Measurements from ENCODE around the gene GOLGA6C. TPM values are rescaled to one million over a fixed set of nuclear protein-coding genes. Genes with fewer than 3 reads are reported as not detected.
"Not testable (repeated sequence)": the region's sequence is repeated elsewhere in the genome, so short reads cannot be mapped to it uniquely, and the experiment has no call there.

Gene GOLGA6C
- polyA plus RNA-seq, 3 donors, result not detected

GRCh38 chr15:75217012-75217411 lies 41.1 kb upstream of the GOLGA6C start:
- H3K79me2 ChIP-seq (ENCODE audit: insufficient read depth, low read length), result peaks cover 15% of the 10 kb centered on the region
- Mint-ChIP-seq H3K4me3 (no peak overlapping the region), H3K4me1 (peaks cover 33% of the 10 kb centered on the region), H3K9me3 (peaks cover 0 to 2% (median 0%) of the 10 kb centered on the region in 7 donors), H3K27me3 (ENCODE audit: low read depth in 3 of 3) (peaks cover 1 to 6% (median 2%) of the 10 kb centered on the region in 3 donors), H3K36me3 (peaks cover 30 to 34% of the 10 kb centered on the region in 2 donors), H3K27ac (peak overlapping the region in 1 of 7 donors; percentile 80)
- peaks cover 6 to 11% of the 10 kb centered on the region in 2 donors for H3K4me1 ChIP-seq (ENCODE audit: control insufficient read depth in 1 of 2, insufficient read depth in 2 of 2, low read length in 2 of 2)
- no peak overlapping the region for H3K27ac ChIP-seq (ENCODE audit: low read depth in 1 of 2, low read length in 2 of 2)
- no peak overlapping the region for H3K9ac ChIP-seq (ENCODE audit: insufficient read depth, low read length, poor library complexity, severe bottlenecking)
- no peaks in the 10 kb centered on the region for H3K27me3 ChIP-seq (ENCODE audit: control insufficient read depth in 2 of 2, insufficient read depth in 2 of 2, low read length in 2 of 2)
- no peak overlapping the region for H3K4me2 ChIP-seq (replicated peaks; ENCODE audit: extremely low read depth, low read length, poor library complexity, severe bottlenecking)
- H3K36me3 ChIP-seq (replicated peaks in 1 of 2; ENCODE audit: control insufficient read depth in 1 of 2, insufficient read depth in 2 of 2, low read length in 2 of 2), result peaks cover 23 to 25% of the 10 kb centered on the region in 2 donors
- no peak for TF ChIP-seq CTCF (IDR thresholded peaks at IDR 0.05)
- no peak for DNase-seq
- no peak overlapping the region for H2AFZ ChIP-seq (ENCODE audit: insufficient read depth, low read depth, low read length, poor library complexity, severe bottlenecking)
- WGBS (ENCODE audit: insufficient coverage), result 100% methylated on average over 1 of the region's 6 CpGs
- no peak overlapping the region for H3K4me3 ChIP-seq (replicated peaks in 1 of 3; ENCODE audit: low read depth in 2 of 3, low read length in 3 of 3)
- peaks cover 83% of the 10 kb centered on the region for H4K20me1 ChIP-seq (ENCODE audit: insufficient read depth, low read length)
- H3K9me3 ChIP-seq (replicated peaks in 1 of 2; ENCODE audit: control insufficient read depth in 1 of 2, insufficient read depth in 1 of 2, low read length in 2 of 2), result no peaks in the 10 kb centered on the region
- intact Hi-C loops (cut with micrococcal nuclease), result no loop called here

GRCh38 chr15:75217574-75217973 lies 40.6 kb upstream of the GOLGA6C start:
- Histone ChIP-seq H4K20me1 (ENCODE audit: insufficient read depth, low read length) (peaks cover 77% of the 10 kb centered on the region), H3K36me3 (replicated peaks in 1 of 2; ENCODE audit: control insufficient read depth in 1 of 2, insufficient read depth in 2 of 2, low read length in 2 of 2) (peaks cover 17 to 20% of the 10 kb centered on the region in 2 donors), H3K4me1 (ENCODE audit: control insufficient read depth in 1 of 2, insufficient read depth in 2 of 2, low read length in 2 of 2) (peaks cover 6 to 11% of the 10 kb centered on the region in 2 donors)
- H3K4me3 ChIP-seq (replicated peaks in 1 of 3; ENCODE audit: low read depth in 2 of 3, low read length in 3 of 3); H3K79me2 ChIP-seq (ENCODE audit: insufficient read depth, low read length); H3K27me3 Mint-ChIP-seq (ENCODE audit: low read depth in 3 of 3); H3K27ac ChIP-seq (ENCODE audit: low read depth in 1 of 2, low read length in 2 of 2); H3K4me2 ChIP-seq (replicated peaks; ENCODE audit: extremely low read depth, low read length, poor library complexity, severe bottlenecking); intact Hi-C loops (cut with micrococcal nuclease); H3K4me3 Mint-ChIP-seq; DNase-seq; H3K9me3 ChIP-seq (replicated peaks in 1 of 2; ENCODE audit: control insufficient read depth in 1 of 2, insufficient read depth in 1 of 2, low read length in 2 of 2); H3K9me3 Mint-ChIP-seq; H3K27me3 ChIP-seq (ENCODE audit: control insufficient read depth in 2 of 2, insufficient read depth in 2 of 2, low read length in 2 of 2); H2AFZ ChIP-seq (ENCODE audit: insufficient read depth, low read depth, low read length, poor library complexity, severe bottlenecking); H3K9ac ChIP-seq (ENCODE audit: insufficient read depth, low read length, poor library complexity, severe bottlenecking): not testable (repeated sequence)
- H3K4me1 Mint-ChIP-seq, result peaks cover 30% of the 10 kb centered on the region
- H3K36me3 Mint-ChIP-seq, result peaks cover 24 to 28% of the 10 kb centered on the region in 2 donors
- 100% methylated on average over 1 of the region's 3 CpGs for WGBS (ENCODE audit: insufficient coverage)
- H3K27ac Mint-ChIP-seq, result peak overlapping the region in 1 of 7 donors; percentile 80

GRCh38 chr15:75219507-75219929 lies 38.6 kb upstream of the GOLGA6C start:
- H3K27me3 ChIP-seq (ENCODE audit: control insufficient read depth in 2 of 2, insufficient read depth in 2 of 2, low read length in 2 of 2); H3K9me3 ChIP-seq (replicated peaks in 1 of 2; ENCODE audit: control insufficient read depth in 1 of 2, insufficient read depth in 1 of 2, low read length in 2 of 2); H3K9me3 Mint-ChIP-seq; H3K36me3 Mint-ChIP-seq; H3K36me3 ChIP-seq (replicated peaks in 1 of 2; ENCODE audit: control insufficient read depth in 1 of 2, insufficient read depth in 2 of 2, low read length in 2 of 2); H3K4me3 Mint-ChIP-seq; H3K79me2 ChIP-seq (ENCODE audit: insufficient read depth, low read length); H3K27ac ChIP-seq (ENCODE audit: low read depth in 1 of 2, low read length in 2 of 2); intact Hi-C loops (cut with micrococcal nuclease); H3K4me2 ChIP-seq (replicated peaks; ENCODE audit: extremely low read depth, low read length, poor library complexity, severe bottlenecking); H3K9ac ChIP-seq (ENCODE audit: insufficient read depth, low read length, poor library complexity, severe bottlenecking); H3K27me3 Mint-ChIP-seq (ENCODE audit: low read depth in 3 of 3); H2AFZ ChIP-seq (ENCODE audit: insufficient read depth, low read depth, low read length, poor library complexity, severe bottlenecking); H3K4me3 ChIP-seq (replicated peaks in 1 of 3; ENCODE audit: low read depth in 2 of 3, low read length in 3 of 3): not testable (repeated sequence)
- H3K27ac Mint-ChIP-seq, result peak overlapping the region in 4 of 7 donors; percentile 24 to 69 (median 56)
- peaks cover 62% of the 10 kb centered on the region for H4K20me1 ChIP-seq (ENCODE audit: insufficient read depth, low read length)
- peaks cover 6 to 11% of the 10 kb centered on the region in 2 donors for H3K4me1 ChIP-seq (ENCODE audit: control insufficient read depth in 1 of 2, insufficient read depth in 2 of 2, low read length in 2 of 2)
- WGBS (ENCODE audit: insufficient coverage), result 90% methylated on average over 2 of the region's 4 CpGs
- DNase-seq, result peak in 1 of 3 donors; percentile 19
- peaks cover 23% of the 10 kb centered on the region for H3K4me1 Mint-ChIP-seq

All from CD14-positive monocyte (primary cell).